Liver (tissue), 9 donors: ENCODE results near the gene OGG1. TPM values are rescaled to one million over a fixed set of nuclear protein-coding genes. Genes with fewer than 3 reads are reported as not detected.

Experiments used
- DNase-seq: peaks from one replicate; pipeline ENCODE4 v3.0.0-alpha.2; 2017; ENCODE audit warnings: low spot score
- H3K27ac ChIP-seq, 2 donors: one replicate each; pipeline ENCODE4 v1.7.0; 2013; ENCODE audit warnings: inconsistent platforms in 2 of 2, low read length in 2 of 2, control low read depth in 1 of 2, low read depth in 1 of 2, mild to moderate bottlenecking in 1 of 2
- H3K27me3 ChIP-seq, 4 donors: one replicate each; pipeline versions ENCODE4 v1.6.1 to v1.7.0; 2013; ENCODE audit warnings: low read length in 3 of 4, inconsistent platforms in 1 of 4, mild to moderate bottlenecking in 1 of 4, moderate library complexity in 1 of 4; ENCODE audit not compliant: control insufficient read depth in 4 of 4, insufficient read depth in 4 of 4
- H3K36me3 ChIP-seq, 4 donors: one replicate each; pipeline versions ENCODE4 v1.6.1 to v1.7.0; 2013; ENCODE audit warnings: low read length in 3 of 4, mild to moderate bottlenecking in 3 of 4, low read depth in 1 of 4, moderate library complexity in 1 of 4; ENCODE audit not compliant: control insufficient read depth in 4 of 4, insufficient read depth in 3 of 4
- H3K4me1 ChIP-seq, 4 donors: one replicate each; pipeline versions ENCODE4 v1.6.1 to v1.7.0; 2013; ENCODE audit warnings: low read length in 3 of 4, mild to moderate bottlenecking in 3 of 4, moderate library complexity in 1 of 4; ENCODE audit not compliant: control insufficient read depth in 4 of 4, insufficient read depth in 4 of 4
- H3K4me3 ChIP-seq, 3 donors: one replicate each; pipeline versions ENCODE4 v1.6.1 to v1.7.0; 2013; ENCODE audit warnings: low read length in 3 of 3, control low read depth in 1 of 3, low read depth in 1 of 3, mild to moderate bottlenecking in 1 of 3
- H3K9ac ChIP-seq, 2 donors: one replicate each; pipeline ENCODE4 v1.7.0; 2013; ENCODE audit warnings: low read length in 2 of 2, mild to moderate bottlenecking in 2 of 2, moderate library complexity in 2 of 2, control low read depth in 1 of 2, low read depth in 1 of 2
- H3K9me3 ChIP-seq, 4 donors: one replicate each; pipeline versions ENCODE4 v1.6.1 to v1.7.0; 2013; ENCODE audit warnings: low read length in 3 of 4; ENCODE audit not compliant: control insufficient read depth in 4 of 4
- FOXA1 ChIP-seq: IDR thresholded peaks from 2 replicates; pipeline ENCODE4 v1.6.1; 2016; ENCODE audit warnings: antibody characterized with exemption
- FOXA2 ChIP-seq: IDR thresholded peaks from 2 replicates; pipeline ENCODE4 v1.6.1; 2016; ENCODE audit warnings: antibody characterized with exemption
- GABPA ChIP-seq, 2 donors: IDR thresholded peaks in 1 of 2; conservative IDR thresholded peaks in 1 of 2; 2 replicates each; pipeline ENCODE4 v1.6.1; 2016; ENCODE audit warnings: antibody characterized with exemption in 2 of 2, mild to moderate bottlenecking in 1 of 2, moderate library complexity in 1 of 2
- HNF4G ChIP-seq: IDR thresholded peaks from 2 replicates; pipeline ENCODE4 v1.6.1; 2016; ENCODE audit warnings: antibody characterized with exemption
- JUND ChIP-seq, 2 donors: IDR thresholded peaks; 2 replicates each; pipeline ENCODE4 v1.6.1; 2016; ENCODE audit warnings: antibody characterized with exemption in 2 of 2
- NR2F2 ChIP-seq: IDR thresholded peaks from 2 replicates; pipeline ENCODE4 v1.6.1; 2016; ENCODE audit warnings: antibody characterized with exemption
- RAD21 ChIP-seq, 2 donors: IDR thresholded peaks; 2 replicates each; pipeline ENCODE4 v1.6.1; 2016; ENCODE audit warnings: antibody characterized with exemption in 2 of 2, mild to moderate bottlenecking in 2 of 2
- RXRA ChIP-seq, 2 donors: IDR thresholded peaks; 2 replicates each; pipeline ENCODE4 v1.6.1; 2017 to 2018; ENCODE audit warnings: antibody characterized with exemption in 2 of 2, mild to moderate bottlenecking in 1 of 2
- YY1 ChIP-seq: IDR thresholded peaks from 2 replicates; pipeline ENCODE4 v1.6.1; 2016; ENCODE audit warnings: antibody characterized with exemption, mild to moderate bottlenecking
- WGBS: extraction: QIAGEN DNeasy Blood & Tissue Kit; methylation state at CpG from one replicate; pipeline ENCODE4 v1.1.7; 2013; 5-methylcytosine and 5-hydroxymethylcytosine counted together
- polyA plus RNA-seq, 2 donors: library from polyadenylated mRNA; stranded (reverse) in 1 of 2; unstranded in 1 of 2; fragments of 200-250 nt in 1 of 2; fragments of >200 nt in 1 of 2; fragmentation: Nextera tagmentation in 1 of 2; extraction: Ambion mirVana in 1 of 2; gene quantifications; one replicate each; pipeline versions ENCODE4 v1.2.1 to v1.2.3, GENCODE V29; 2013 to 2015
- total RNA-seq, 2 donors: library from RNA; depleted of rRNA; stranded (reverse); fragments of >200 nt; gene quantifications; one replicate each; pipeline ENCODE4 v1.2.3, GENCODE V29; 2014
- TF ChIP-seq, protein P1 (sequence below): fragments of 150-350 bp; IDR thresholded peaks from 2 replicates; pipeline ENCODE4 v1.5.1; 2017; ENCODE audit warnings: improper control_type of control experiment, low read depth, low read length; ENCODE audit not compliant: missing input control
- TF ChIP-seq, protein P2 (sequence below): IDR thresholded peaks from 2 replicates; pipeline ENCODE4 v1.6.1; 2016; ENCODE audit warnings: antibody characterized with exemption
- TF ChIP-seq, protein P3 (sequence below): IDR thresholded peaks from 2 replicates; pipeline ENCODE4 v1.6.1; 2016; ENCODE audit warnings: antibody characterized with exemption, mild to moderate bottlenecking
- donor health status: healthy.
- donor health status: healthy.
- donor health status: healthy.
- donor health status: healthy.
- donor health status: healthy.

OGG1 gene
- total and polyA plus RNA-seq, 4 donors, result 8.9 to 19.8 (median 10.0) TPM

DNA sequence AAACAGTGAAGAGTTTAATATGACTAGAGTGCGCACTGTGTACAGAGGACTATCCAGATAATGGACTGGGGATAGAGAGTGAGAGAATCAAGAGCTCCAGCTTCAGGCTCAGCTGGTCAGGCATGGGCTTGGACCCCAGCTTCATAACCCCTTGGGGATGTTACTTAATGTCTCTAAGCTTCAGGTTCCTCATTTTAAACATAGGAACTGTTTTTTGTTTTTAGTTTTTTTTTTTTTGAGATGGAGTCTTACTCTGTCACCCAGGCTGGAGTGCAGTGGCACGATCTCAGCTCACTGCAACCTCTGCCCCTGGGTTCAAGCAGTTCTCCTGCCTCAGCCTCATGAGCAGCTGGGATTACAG lies 28.1 kb upstream of the OGG1 start (continued):
- TF ChIP-seq, protein P1, sequence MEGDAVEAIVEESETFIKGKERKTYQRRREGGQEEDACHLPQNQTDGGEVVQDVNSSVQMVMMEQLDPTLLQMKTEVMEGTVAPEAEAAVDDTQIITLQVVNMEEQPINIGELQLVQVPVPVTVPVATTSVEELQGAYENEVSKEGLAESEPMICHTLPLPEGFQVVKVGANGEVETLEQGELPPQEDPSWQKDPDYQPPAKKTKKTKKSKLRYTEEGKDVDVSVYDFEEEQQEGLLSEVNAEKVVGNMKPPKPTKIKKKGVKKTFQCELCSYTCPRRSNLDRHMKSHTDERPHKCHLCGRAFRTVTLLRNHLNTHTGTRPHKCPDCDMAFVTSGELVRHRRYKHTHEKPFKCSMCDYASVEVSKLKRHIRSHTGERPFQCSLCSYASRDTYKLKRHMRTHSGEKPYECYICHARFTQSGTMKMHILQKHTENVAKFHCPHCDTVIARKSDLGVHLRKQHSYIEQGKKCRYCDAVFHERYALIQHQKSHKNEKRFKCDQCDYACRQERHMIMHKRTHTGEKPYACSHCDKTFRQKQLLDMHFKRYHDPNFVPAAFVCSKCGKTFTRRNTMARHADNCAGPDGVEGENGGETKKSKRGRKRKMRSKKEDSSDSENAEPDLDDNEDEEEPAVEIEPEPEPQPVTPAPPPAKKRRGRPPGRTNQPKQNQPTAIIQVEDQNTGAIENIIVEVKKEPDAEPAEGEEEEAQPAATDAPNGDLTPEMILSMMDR, result no peak

DNA sequence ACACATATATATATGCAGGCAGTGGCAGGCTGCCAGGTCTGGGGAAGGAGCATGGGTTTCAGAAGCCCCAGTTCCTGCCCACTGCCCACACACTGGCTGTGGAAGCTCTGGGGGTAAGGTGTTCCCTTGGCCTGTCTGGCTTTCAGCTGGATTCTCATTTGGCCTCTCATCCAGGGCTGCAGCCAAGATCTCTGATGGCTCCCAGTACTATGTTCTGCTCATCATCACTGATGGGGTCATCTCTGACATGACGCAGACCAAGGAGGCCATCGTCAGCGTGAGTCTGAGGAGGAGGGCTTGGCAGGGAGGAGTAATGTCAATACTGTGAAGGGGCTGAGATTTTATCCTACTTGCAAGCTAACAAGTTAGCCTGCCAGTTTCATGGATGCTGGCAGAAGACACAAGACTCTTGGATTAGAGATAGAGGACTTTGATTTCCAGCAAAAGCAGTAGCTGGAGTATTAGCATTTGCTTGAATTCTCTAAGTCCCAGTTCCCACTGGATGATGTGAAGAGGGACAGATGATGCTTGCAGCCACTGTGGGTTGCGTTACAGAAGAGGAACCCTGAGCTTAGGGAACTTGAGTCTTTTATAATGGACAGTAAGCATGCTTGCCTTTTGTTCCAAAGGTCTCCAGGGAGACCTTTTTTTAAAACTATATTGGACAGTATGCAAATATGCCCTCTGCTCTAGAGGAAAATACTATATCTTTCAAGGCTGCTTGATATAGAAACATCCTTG lies 23.8 kb upstream of the OGG1 start:
- Histone ChIP-seq H3K36me3 (no peaks in the 10 kb centered on the region), H3K9ac (no peak overlapping the region), H3K9me3 (no peaks in the 10 kb centered on the region), H3K27me3 (no peaks in the 10 kb centered on the region), H3K27ac (no peak overlapping the region), H3K4me1 (peaks cover 0 to 5% (median 2%) of the 10 kb centered on the region in 4 donors), H3K4me3 (no peak overlapping the region)
- TF ChIP-seq JUND (IDR thresholded peaks at IDR 0.05) (no peak), HNF4G (no peak), RAD21 (IDR thresholded peaks at IDR 0.05) (no peak), RXRA (IDR thresholded peaks at IDR 0.05) (no peak), FOXA2 (no peak), GABPA (IDR thresholded peaks at IDR 0.05 in 1 of 2, conservative IDR thresholded peaks at IDR 0.05 in 1 of 2) (no peak), FOXA1 (no peak), NR2F2 (no peak)
- TF ChIP-seq, protein P2, sequence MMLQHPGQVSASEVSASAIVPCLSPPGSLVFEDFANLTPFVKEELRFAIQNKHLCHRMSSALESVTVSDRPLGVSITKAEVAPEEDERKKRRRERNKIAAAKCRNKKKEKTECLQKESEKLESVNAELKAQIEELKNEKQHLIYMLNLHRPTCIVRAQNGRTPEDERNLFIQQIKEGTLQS, result no peak
- TF ChIP-seq, protein P3, sequence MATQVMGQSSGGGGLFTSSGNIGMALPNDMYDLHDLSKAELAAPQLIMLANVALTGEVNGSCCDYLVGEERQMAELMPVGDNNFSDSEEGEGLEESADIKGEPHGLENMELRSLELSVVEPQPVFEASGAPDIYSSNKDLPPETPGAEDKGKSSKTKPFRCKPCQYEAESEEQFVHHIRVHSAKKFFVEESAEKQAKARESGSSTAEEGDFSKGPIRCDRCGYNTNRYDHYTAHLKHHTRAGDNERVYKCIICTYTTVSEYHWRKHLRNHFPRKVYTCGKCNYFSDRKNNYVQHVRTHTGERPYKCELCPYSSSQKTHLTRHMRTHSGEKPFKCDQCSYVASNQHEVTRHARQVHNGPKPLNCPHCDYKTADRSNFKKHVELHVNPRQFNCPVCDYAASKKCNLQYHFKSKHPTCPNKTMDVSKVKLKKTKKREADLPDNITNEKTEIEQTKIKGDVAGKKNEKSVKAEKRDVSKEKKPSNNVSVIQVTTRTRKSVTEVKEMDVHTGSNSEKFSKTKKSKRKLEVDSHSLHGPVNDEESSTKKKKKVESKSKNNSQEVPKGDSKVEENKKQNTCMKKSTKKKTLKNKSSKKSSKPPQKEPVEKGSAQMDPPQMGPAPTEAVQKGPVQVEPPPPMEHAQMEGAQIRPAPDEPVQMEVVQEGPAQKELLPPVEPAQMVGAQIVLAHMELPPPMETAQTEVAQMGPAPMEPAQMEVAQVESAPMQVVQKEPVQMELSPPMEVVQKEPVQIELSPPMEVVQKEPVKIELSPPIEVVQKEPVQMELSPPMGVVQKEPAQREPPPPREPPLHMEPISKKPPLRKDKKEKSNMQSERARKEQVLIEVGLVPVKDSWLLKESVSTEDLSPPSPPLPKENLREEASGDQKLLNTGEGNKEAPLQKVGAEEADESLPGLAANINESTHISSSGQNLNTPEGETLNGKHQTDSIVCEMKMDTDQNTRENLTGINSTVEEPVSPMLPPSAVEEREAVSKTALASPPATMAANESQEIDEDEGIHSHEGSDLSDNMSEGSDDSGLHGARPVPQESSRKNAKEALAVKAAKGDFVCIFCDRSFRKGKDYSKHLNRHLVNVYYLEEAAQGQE, result no peak
- DNase-seq, result no peak
- 86% methylated on average over 4 of the region's 4 CpGs for WGBS

DNA sequence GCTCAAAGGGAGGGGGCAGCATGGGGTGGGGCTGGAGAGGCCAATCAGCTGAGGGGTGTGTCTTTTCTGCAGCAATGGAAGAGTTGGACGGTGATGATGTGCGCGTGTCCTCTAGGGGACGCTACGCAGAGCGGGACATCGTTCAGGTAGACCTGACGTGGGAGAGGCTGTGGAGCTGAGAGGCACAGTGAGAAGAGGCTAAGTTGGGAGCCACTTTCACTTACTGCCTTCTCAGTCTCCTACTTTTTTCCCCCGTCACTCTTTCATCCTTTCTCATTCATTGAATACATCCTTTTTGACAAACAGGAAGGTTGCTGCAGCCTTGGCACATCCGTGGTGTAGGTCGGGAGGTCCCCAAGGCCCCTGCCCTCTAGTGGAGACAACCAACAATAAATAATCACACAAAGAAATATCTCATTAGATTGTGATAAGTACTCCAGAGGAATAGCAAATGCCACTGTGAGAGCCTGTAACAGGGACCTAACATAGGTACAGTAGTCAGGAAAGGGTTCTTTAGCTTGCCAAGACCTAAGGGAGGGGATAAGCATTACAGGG lies 22.6 kb upstream of the OGG1 start:
- Histone ChIP-seq H3K36me3 (no peaks in the 10 kb centered on the region), H3K9ac (no peak overlapping the region), H3K9me3 (no peaks in the 10 kb centered on the region), H3K27ac (no peak overlapping the region), H3K4me3 (no peak overlapping the region), H3K4me1 (peaks cover 0 to 6% (median 2%) of the 10 kb centered on the region in 4 donors), H3K27me3 (no peaks in the 10 kb centered on the region)
- TF ChIP-seq RAD21 (IDR thresholded peaks at IDR 0.05) (peak; percentile 16 to 63), YY1 (no peak)
- no peak for DNase-seq
- 14% methylated on average over 11 of the region's 11 CpGs for WGBS
